ENCODE data around the gene SLC27A5. TPM values are rescaled to one million over a fixed set of nuclear protein-coding genes. Genes with fewer than 3 reads are reported as not detected.
"Not testable (repeated sequence)": the region's sequence is repeated elsewhere in the genome, so short reads cannot be mapped to it uniquely, and the experiment has no call there.

The SLC27A5 gene
- total and polyA plus RNA-seq, 5 donors from 2014 or later, result 5.5 to 26.7 (median 17.5) TPM

GRCh38 chr19:58507602-58508223 is 4.1 kb downstream of the SLC27A5 start:
- H3K9me3 ChIP-seq (ENCODE audit: control insufficient read depth in 2 of 2, low read length in 2 of 2); ATAC-seq (ENCODE audit: low read depth in 2 of 2); H3K27me3 Mint-ChIP-seq; H3K4me3 ChIP-seq (ENCODE audit: low read depth, low read length); H3K4me1 ChIP-seq (ENCODE audit: control insufficient read depth, insufficient read depth, low read length, poor library complexity, severe bottlenecking); H3K27ac Mint-ChIP-seq; H3K4me1 Mint-ChIP-seq; H3K4me3 Mint-ChIP-seq; H3K36me3 Mint-ChIP-seq; H3K27ac ChIP-seq (ENCODE audit: insufficient read depth, low read length, poor library complexity, severe bottlenecking); DNase-seq; H3K36me3 ChIP-seq (ENCODE audit: control insufficient read depth, insufficient read depth, low read length); H3K27me3 ChIP-seq (ENCODE audit: control insufficient read depth, insufficient read depth, low read length): not testable (repeated sequence)
- H3K9me3 Mint-ChIP-seq, result peaks cover 0 to 11% (median 3%) of the 10 kb centered on the region in 7 donors

DNA sequence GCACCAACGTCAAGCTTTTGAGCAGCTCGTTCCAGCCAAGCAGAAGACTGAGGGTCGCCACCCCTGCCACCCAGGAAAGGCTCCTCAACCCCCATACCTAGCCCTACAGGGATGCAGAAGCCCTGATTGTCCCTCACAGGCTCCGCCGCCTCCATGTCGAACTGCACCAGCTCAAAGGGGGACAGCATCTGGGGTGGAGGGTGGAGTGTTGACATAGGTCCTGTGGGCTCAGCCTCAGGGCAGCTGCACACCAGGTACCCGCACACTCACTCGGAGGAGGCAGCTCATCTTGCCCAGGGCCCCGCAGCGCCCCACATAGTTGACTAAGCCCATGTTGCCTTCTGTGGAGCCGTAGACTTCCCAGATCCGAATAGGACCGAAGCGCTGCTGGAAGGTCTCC is 11.6 kb downstream of the SLC27A5 start:
- peaks cover 0 to 27% (median 10%) of the 10 kb centered on the region in 4 donors for H3K4me1 Mint-ChIP-seq
- peaks cover 0 to 11% (median 3%) of the 10 kb centered on the region in 7 donors for H3K9me3 Mint-ChIP-seq
- DNase-seq (no peak), ATAC-seq (ENCODE audit: low read depth in 2 of 2) (no peak)
- no peaks in the 10 kb centered on the region for H3K36me3 Mint-ChIP-seq
- H3K27ac Mint-ChIP-seq, result peak overlapping the region in 2 of 3 donors; percentile 96 to 98
- no peaks in the 10 kb centered on the region for H3K27me3 ChIP-seq (ENCODE audit: control insufficient read depth, insufficient read depth, low read length)
- H3K27me3 Mint-ChIP-seq, result no peaks in the 10 kb centered on the region
- no peak overlapping the region for H3K4me3 ChIP-seq (ENCODE audit: low read depth, low read length)
- H3K36me3 ChIP-seq (ENCODE audit: control insufficient read depth, insufficient read depth, low read length), result no peaks in the 10 kb centered on the region
- no peaks in the 10 kb centered on the region for H3K9me3 ChIP-seq (ENCODE audit: control insufficient read depth in 2 of 2, low read length in 2 of 2)
- H3K4me3 Mint-ChIP-seq, result peak overlapping the region in 3 of 4 donors; percentile 33 to 86 (median 47)
- peaks cover 21% of the 10 kb centered on the region for H3K4me1 ChIP-seq (ENCODE audit: control insufficient read depth, insufficient read depth, low read length, poor library complexity, severe bottlenecking)
- H3K27ac ChIP-seq (ENCODE audit: insufficient read depth, low read length, poor library complexity, severe bottlenecking), result peak overlapping the region; percentile 85

DNA sequence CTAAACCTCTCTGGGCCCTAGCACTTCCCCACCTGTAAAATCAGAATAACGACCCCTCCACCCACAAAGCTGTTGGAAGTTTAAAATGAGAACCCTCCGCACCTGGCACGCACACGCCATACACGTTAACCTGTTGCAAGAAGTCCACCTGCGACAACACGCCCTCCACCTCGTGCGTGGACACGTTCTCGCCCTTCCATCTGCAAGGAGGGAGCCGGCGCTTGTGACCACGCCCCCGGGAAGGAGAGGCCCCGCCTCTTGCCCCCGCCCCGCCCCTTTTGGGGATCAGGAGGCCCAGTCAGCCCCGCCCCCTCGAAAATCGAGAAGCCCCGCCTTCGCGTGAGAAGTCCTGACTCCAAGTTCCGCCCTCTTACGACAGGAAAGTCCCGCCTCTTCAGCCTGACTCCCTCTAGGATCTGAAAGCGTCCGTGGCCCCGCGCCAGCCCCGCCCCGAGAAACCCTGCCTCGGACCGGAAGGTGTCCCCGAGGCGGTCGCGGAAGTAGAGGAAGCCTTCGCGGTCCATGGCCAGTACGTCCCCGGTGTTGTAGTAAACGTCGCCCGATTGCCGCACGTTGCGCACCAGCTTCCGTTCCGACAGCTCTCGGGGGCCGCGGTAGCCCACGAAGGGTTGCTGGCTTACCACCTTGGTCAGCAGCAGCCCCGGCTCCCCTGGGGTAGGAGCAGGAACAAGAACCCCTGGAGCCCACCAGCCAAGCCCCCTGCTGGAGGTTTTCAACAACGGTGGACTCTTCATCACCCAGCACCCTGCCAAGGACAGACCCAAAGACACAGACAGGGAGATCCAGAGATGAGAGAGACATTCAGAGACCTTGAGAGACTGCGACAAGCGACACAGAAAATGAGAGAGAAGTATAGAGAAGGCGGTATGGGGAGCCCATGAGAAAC is 12.5 kb downstream of the SLC27A5 start:
- ATAC-seq (ENCODE audit: low read depth in 2 of 2) (peak; percentile 91 to 92), DNase-seq (peak; percentile 86 to 97 (median 91))
- Histone ChIP-seq H3K9me3 (ENCODE audit: control insufficient read depth in 2 of 2, low read length in 2 of 2) (no peaks in the 10 kb centered on the region), H3K27ac (ENCODE audit: insufficient read depth, low read length, poor library complexity, severe bottlenecking) (peak overlapping the region; percentile 85), H3K4me1 (ENCODE audit: control insufficient read depth, insufficient read depth, low read length, poor library complexity, severe bottlenecking) (peaks cover 21% of the 10 kb centered on the region), H3K4me3 (ENCODE audit: low read depth, low read length) (peak overlapping the region; percentile 70), H3K27me3 (ENCODE audit: control insufficient read depth, insufficient read depth, low read length) (no peaks in the 10 kb centered on the region), H3K36me3 (ENCODE audit: control insufficient read depth, insufficient read depth, low read length) (no peaks in the 10 kb centered on the region)
- Mint-ChIP-seq H3K27me3 (no peaks in the 10 kb centered on the region), H3K36me3 (no peaks in the 10 kb centered on the region), H3K4me3 (peak overlapping the region; percentile 86 to 97 (median 95)), H3K9me3 (peaks cover 0 to 11% (median 3%) of the 10 kb centered on the region in 7 donors), H3K27ac (peak overlapping the region; percentile 95 to 98 (median 96)), H3K4me1 (peaks cover 0 to 27% (median 10%) of the 10 kb centered on the region in 4 donors)

GRCh38 chr19:58498316-58499020 is 13.3 kb downstream of the SLC27A5 start:
- H3K36me3 ChIP-seq (ENCODE audit: control insufficient read depth, insufficient read depth, low read length), result no peaks in the 10 kb centered on the region
- no peak for DNase-seq
- H3K36me3 Mint-ChIP-seq, result no peaks in the 10 kb centered on the region

DNA sequence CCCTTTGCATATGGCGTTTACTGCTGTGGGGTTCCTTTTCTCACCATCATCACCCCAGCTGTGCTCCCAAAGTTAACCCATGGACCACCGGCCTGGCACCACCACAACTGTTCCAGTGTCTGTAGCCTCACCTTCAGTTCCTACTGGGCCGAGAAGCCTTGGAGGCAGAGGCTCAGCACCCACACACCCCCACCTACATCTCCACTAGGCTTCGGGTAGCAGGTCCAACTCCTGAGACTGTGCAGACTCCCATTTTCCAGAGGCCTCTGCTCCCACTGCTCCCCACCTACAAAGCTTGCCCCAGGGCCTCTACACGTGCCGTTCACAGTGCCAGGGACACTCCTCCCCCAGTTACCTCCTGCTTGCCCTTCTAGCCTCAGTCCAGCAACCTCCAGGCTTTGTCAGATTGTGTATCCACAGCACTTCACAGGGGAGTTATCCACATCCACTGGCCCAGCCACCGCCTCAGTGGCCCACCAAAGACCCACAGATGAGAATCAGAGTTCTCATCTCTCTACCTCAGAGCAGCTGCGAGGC is 14.1 kb downstream of the SLC27A5 start:
- Histone ChIP-seq H3K4me1 (ENCODE audit: control insufficient read depth, insufficient read depth, low read length, poor library complexity, severe bottlenecking) (peaks cover 21% of the 10 kb centered on the region), H3K27ac (ENCODE audit: insufficient read depth, low read length, poor library complexity, severe bottlenecking) (no peak overlapping the region), H3K4me3 (ENCODE audit: low read depth, low read length) (no peak overlapping the region), H3K9me3 (ENCODE audit: control insufficient read depth in 2 of 2, low read length in 2 of 2) (no peaks in the 10 kb centered on the region), H3K27me3 (ENCODE audit: control insufficient read depth, insufficient read depth, low read length) (no peaks in the 10 kb centered on the region), H3K36me3 (ENCODE audit: control insufficient read depth, insufficient read depth, low read length) (no peaks in the 10 kb centered on the region)
- peaks cover 0 to 27% (median 10%) of the 10 kb centered on the region in 4 donors for H3K4me1 Mint-ChIP-seq
- no peaks in the 10 kb centered on the region for H3K36me3 Mint-ChIP-seq
- DNase-seq (no peak), ATAC-seq (ENCODE audit: low read depth in 2 of 2) (no peak)
- H3K27ac Mint-ChIP-seq, result peak overlapping the region in 1 of 3 donors; percentile 65
- peaks cover 0 to 11% (median 3%) of the 10 kb centered on the region in 7 donors for H3K9me3 Mint-ChIP-seq
- peak overlapping the region in 3 of 4 donors; percentile 57 to 86 (median 64) for H3K4me3 Mint-ChIP-seq
- H3K27me3 Mint-ChIP-seq, result no peaks in the 10 kb centered on the region

More at GRCh38 chr19:58498316-58499020, 13.3 kb downstream of the SLC27A5 start:
- Mint-ChIP-seq H3K4me1 (peaks cover 0 to 27% (median 10%) of the 10 kb centered on the region in 4 donors), H3K9me3 (peaks cover 0 to 11% (median 3%) of the 10 kb centered on the region in 7 donors), H3K4me3 (peak overlapping the region; percentile 86 to 97 (median 95)), H3K27me3 (no peaks in the 10 kb centered on the region), H3K27ac (peak overlapping the region in 2 of 3 donors; percentile 96 to 98)
- Histone ChIP-seq H3K4me1 (ENCODE audit: control insufficient read depth, insufficient read depth, low read length, poor library complexity, severe bottlenecking) (peaks cover 21% of the 10 kb centered on the region), H3K27ac (ENCODE audit: insufficient read depth, low read length, poor library complexity, severe bottlenecking) (peak overlapping the region; percentile 85), H3K9me3 (ENCODE audit: control insufficient read depth in 2 of 2, low read length in 2 of 2) (no peaks in the 10 kb centered on the region), H3K27me3 (ENCODE audit: control insufficient read depth, insufficient read depth, low read length) (no peaks in the 10 kb centered on the region), H3K4me3 (ENCODE audit: low read depth, low read length) (peak overlapping the region; percentile 70)
- no peak for ATAC-seq (ENCODE audit: low read depth in 2 of 2)

DNA sequence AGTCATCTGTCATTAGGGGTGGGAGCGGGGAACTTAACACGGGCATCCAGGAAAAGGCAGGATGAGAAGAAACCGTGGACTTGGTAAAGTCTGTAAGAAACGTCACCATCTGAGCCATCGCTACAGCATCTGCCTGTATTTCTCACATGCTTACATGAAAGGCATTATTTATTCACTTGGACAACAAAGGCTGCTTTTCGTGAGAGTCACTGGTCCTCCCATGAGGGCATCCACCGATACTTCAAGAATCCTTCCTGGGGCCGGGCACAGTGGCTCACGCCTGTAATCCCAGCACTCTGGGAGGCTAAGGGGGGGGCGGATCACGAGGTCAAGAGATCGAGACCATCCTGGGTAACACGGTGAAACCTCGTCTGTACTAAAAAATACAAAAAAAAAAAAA is 19.5 kb downstream of the SLC27A5 start:
- Histone ChIP-seq H3K4me3 (ENCODE audit: low read depth, low read length) (no peak overlapping the region), H3K36me3 (ENCODE audit: control insufficient read depth, insufficient read depth, low read length) (no peaks in the 10 kb centered on the region), H3K4me1 (ENCODE audit: control insufficient read depth, insufficient read depth, low read length, poor library complexity, severe bottlenecking) (peaks cover 5% of the 10 kb centered on the region), H3K27me3 (ENCODE audit: control insufficient read depth, insufficient read depth, low read length) (no peaks in the 10 kb centered on the region), H3K27ac (ENCODE audit: insufficient read depth, low read length, poor library complexity, severe bottlenecking) (no peak overlapping the region), H3K9me3 (ENCODE audit: control insufficient read depth in 2 of 2, low read length in 2 of 2) (no peaks in the 10 kb centered on the region)
- H3K4me3 Mint-ChIP-seq, result no peak overlapping the region
- no peaks in the 10 kb centered on the region for H3K36me3 Mint-ChIP-seq
- H3K27ac Mint-ChIP-seq, result peak overlapping the region in 1 of 3 donors; percentile 67
- peaks cover 0 to 12% (median 6%) of the 10 kb centered on the region in 4 donors for H3K4me1 Mint-ChIP-seq
- H3K9me3 Mint-ChIP-seq, result peaks cover 0 to 2% (median 0%) of the 10 kb centered on the region in 7 donors
- DNase-seq (no peak), ATAC-seq (ENCODE audit: low read depth in 2 of 2) (no peak)
- no peaks in the 10 kb centered on the region for H3K27me3 Mint-ChIP-seq

GRCh38 chr19:58491393-58491792 is 20.4 kb downstream of the SLC27A5 start:
- ATAC-seq (ENCODE audit: low read depth in 2 of 2) (no peak), DNase-seq (no peak)
- Histone ChIP-seq H3K9me3 (ENCODE audit: control insufficient read depth in 2 of 2, low read length in 2 of 2) (no peaks in the 10 kb centered on the region), H3K4me1 (ENCODE audit: control insufficient read depth, insufficient read depth, low read length, poor library complexity, severe bottlenecking) (peaks cover 5% of the 10 kb centered on the region), H3K27me3 (ENCODE audit: control insufficient read depth, insufficient read depth, low read length) (no peaks in the 10 kb centered on the region), H3K27ac (ENCODE audit: insufficient read depth, low read length, poor library complexity, severe bottlenecking) (no peak overlapping the region), H3K36me3 (ENCODE audit: control insufficient read depth, insufficient read depth, low read length) (no peaks in the 10 kb centered on the region), H3K4me3 (ENCODE audit: low read depth, low read length) (no peak overlapping the region)
- H3K4me1 Mint-ChIP-seq, result peaks cover 0 to 8% (median 7%) of the 10 kb centered on the region in 4 donors
- H3K4me3 Mint-ChIP-seq, result no peak overlapping the region
- no peaks in the 10 kb centered on the region for H3K36me3 Mint-ChIP-seq
- H3K9me3 Mint-ChIP-seq, result peaks cover 0 to 2% (median 0%) of the 10 kb centered on the region in 7 donors
- H3K27ac Mint-ChIP-seq, result peak overlapping the region in 1 of 3 donors; percentile 67
- H3K27me3 Mint-ChIP-seq, result no peaks in the 10 kb centered on the region
